Fibroblast of peridontal ligament (primary cell): Measurements from ENCODE around the gene NAA20.

Source experiments
- DNase-seq: peaks from one replicate; pipeline ENCODE4 v3.0.0-alpha.2; 2010; ENCODE audit errors: extremely low read depth

NAA20 gene

DNA sequence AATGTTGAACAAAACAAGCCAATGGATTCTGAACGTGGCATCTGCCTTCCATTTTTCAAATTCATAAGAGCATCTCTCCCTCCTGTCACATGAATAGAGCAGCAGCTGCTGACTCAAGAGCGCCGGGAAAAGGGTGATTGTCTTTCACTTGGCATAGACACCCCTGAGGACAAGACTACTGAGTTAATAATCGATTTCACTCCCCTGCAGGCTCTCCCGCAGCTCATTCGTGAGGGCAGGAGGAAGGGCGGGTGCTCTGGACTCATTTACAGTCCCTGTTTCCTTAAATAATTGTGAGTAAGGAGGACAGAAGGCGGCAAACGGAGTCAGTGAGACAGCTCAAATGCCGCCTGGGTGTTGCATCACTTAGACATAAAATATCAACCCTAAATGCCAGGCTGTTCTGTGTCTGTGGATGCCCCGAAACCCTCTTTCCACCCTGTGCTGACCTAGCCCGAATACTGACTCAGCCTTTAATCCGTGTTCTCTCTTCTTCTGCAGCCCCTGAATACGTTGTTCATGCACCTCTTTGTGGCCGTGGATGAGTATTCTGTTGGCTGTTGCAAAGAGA is 56.7 kb downstream of the NAA20 start:
- DNase-seq = no peak

- DNase-seq = no peak
These were observed 57.9 kb downstream of the NAA20 start for GRCh38 chr20:20075032-20075431.

GRCh38 chr20:20076297-20077065 is 59.3 kb downstream of the NAA20 start:
- DNase-seq = peak; percentile 62

- no peak for DNase-seq
These were observed 60.9 kb downstream of the NAA20 start for GRCh38 chr20:20078041-20078440.

DNA sequence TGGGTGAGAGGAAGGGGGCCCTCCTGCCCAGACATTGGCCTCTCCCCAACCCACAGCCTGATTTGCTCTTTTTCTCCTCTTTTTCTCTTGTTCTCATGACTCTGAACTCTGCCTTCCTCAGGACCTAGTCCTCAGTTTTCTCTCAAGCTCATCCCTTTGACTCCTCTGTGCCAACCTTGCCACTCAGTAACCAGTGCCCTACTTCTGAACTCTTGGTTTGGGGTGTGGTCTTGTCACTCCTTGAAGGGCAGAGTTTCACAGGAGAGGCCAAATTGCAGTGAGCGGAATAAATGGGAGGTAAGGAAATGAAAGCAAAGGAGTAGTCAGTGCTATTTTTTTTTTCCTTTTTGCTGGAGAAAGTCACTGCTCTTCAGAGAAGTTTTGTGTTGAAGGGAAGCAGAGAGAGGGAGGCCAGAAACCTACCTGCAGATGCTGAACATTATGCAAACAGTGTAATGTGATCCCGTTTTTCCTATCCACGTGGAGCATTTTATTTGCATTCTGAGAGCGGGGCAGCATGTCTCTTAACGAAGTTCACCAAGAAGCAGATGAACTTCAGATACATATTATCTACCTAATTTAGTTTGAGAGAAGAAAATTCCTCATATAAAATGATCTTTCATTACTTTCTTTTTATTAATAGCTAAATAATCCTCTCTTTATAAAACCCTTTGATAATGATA is 62.1 kb downstream of the NAA20 start:
- no peak for DNase-seq
